Measurements from ENCODE around the gene MYOCD. TPM values are rescaled to one million over a fixed set of nuclear protein-coding genes. Genes with fewer than 3 reads are reported as not detected.

MYOCD gene
- total RNA-seq, 1 donor from 2014 or later: 8.7 TPM

- Mint-ChIP-seq H3K9me3 (no peaks in the 10 kb centered on the region), H3K36me3 (ENCODE audit: low read depth) (no peaks in the 10 kb centered on the region), H3K27ac (no peak overlapping the region), H3K27me3 (peaks cover 27% of the 10 kb centered on the region), H3K4me3 (peak overlapping the region; percentile 84), H3K4me1 (peaks cover 14% of the 10 kb centered on the region)
- TF ChIP-seq, protein P1, sequence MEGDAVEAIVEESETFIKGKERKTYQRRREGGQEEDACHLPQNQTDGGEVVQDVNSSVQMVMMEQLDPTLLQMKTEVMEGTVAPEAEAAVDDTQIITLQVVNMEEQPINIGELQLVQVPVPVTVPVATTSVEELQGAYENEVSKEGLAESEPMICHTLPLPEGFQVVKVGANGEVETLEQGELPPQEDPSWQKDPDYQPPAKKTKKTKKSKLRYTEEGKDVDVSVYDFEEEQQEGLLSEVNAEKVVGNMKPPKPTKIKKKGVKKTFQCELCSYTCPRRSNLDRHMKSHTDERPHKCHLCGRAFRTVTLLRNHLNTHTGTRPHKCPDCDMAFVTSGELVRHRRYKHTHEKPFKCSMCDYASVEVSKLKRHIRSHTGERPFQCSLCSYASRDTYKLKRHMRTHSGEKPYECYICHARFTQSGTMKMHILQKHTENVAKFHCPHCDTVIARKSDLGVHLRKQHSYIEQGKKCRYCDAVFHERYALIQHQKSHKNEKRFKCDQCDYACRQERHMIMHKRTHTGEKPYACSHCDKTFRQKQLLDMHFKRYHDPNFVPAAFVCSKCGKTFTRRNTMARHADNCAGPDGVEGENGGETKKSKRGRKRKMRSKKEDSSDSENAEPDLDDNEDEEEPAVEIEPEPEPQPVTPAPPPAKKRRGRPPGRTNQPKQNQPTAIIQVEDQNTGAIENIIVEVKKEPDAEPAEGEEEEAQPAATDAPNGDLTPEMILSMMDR (IDR thresholded peaks at IDR 0.05): no peak
- CTCF ChIA-PET: interaction anchor here (1.5 kb wide), 1 partner anchor 214 kb away, joined by 4 read pairs; no protein-coding TSS in a partner anchor
- POLR2A ChIA-PET: interaction anchor here (0.6 kb wide), 1 partner anchor 42 kb away, joined by 3 read pairs; no protein-coding TSS in a partner anchor
- intact Hi-C loops (cut with micrococcal nuclease): no loop called here
- DNase-seq: no peak
- no peak for ATAC-seq (ENCODE audit: low read depth)
Observed at GRCh38 chr17:12790249-12791106, 124.8 kb downstream of the MYOCD start.

GRCh38 chr17:12794919-12795532 is 129.3 kb downstream of the MYOCD start:
- intact Hi-C loops (cut with micrococcal nuclease): no loop called here
- peaks cover 8% of the 10 kb centered on the region for H3K4me1 Mint-ChIP-seq
- DNase-seq (no peak), ATAC-seq (ENCODE audit: low read depth) (no peak)
- H3K4me3 Mint-ChIP-seq: no peak overlapping the region
- ChIA-PET CTCF (interaction anchor here (0.6 kb wide), 1 partner anchor 119 kb away, joined by 4 read pairs; no protein-coding TSS in a partner anchor), POLR2A (interaction anchor here (0.6 kb wide), 1 partner anchor 194 kb away, joined by 9 read pairs; no protein-coding TSS in a partner anchor)
- TF ChIP-seq, protein P1 (IDR thresholded peaks at IDR 0.05): no peak
- no peaks in the 10 kb centered on the region for H3K36me3 Mint-ChIP-seq (ENCODE audit: low read depth)
- peaks cover 6% of the 10 kb centered on the region for H3K9me3 Mint-ChIP-seq
- H3K27me3 Mint-ChIP-seq: peaks cover 18% of the 10 kb centered on the region
- H3K27ac Mint-ChIP-seq: no peak overlapping the region

DNA sequence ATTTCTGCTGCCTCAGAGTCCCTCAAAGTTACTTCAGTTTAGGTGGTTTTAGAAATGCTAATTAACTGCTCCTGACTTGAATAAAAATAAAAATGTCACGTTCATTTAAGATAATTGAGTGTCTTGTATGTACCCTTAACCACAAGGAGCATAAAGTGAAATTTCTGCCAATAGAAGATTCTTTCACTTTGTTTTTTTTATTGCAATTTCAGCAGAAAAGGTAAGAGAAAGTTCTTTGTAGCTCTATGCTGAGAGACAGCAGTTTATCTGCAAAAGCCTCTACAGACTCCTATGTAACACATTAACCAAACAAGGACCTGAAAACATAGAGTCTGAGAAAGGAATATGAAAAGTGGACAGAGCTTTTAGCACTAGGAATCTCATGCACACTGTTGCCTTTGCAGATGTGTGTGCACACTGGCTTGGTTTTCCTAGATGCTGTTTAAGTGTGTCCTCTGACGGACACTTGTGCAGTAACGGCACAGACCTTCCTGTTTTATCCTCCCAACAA is 135.2 kb downstream of the MYOCD start:
- ChIA-PET CTCF (no interaction called here), POLR2A (no interaction called here)
- Mint-ChIP-seq H3K9me3 (peaks cover 6% of the 10 kb centered on the region), H3K4me1 (no peaks in the 10 kb centered on the region), H3K36me3 (ENCODE audit: low read depth) (no peaks in the 10 kb centered on the region), H3K27ac (no peak overlapping the region), H3K4me3 (no peak overlapping the region), H3K27me3 (no peaks in the 10 kb centered on the region)
- intact Hi-C loops (cut with micrococcal nuclease): no loop called here
- DNase-seq (no peak), ATAC-seq (ENCODE audit: low read depth) (no peak)
- TF ChIP-seq, protein P1 (IDR thresholded peaks at IDR 0.05): no peak

- TF ChIP-seq, protein P1 (IDR thresholded peaks at IDR 0.05): no peak
- intact Hi-C loops (cut with micrococcal nuclease): no loop called here
- no peaks in the 10 kb centered on the region for H3K27me3 Mint-ChIP-seq
- no peaks in the 10 kb centered on the region for H3K36me3 Mint-ChIP-seq (ENCODE audit: low read depth)
- H3K4me1 Mint-ChIP-seq: no peaks in the 10 kb centered on the region
- POLR2A ChIA-PET: no interaction called here
- no peak for DNase-seq
- ATAC-seq (ENCODE audit: low read depth): no peak
- CTCF ChIA-PET: no interaction called here
- no peak overlapping the region for H3K4me3 Mint-ChIP-seq
- H3K9me3 Mint-ChIP-seq: peaks cover 10% of the 10 kb centered on the region
- H3K27ac Mint-ChIP-seq: no peak overlapping the region
Observed at GRCh38 chr17:12806630-12807029, 140.9 kb downstream of the MYOCD start.

DNA sequence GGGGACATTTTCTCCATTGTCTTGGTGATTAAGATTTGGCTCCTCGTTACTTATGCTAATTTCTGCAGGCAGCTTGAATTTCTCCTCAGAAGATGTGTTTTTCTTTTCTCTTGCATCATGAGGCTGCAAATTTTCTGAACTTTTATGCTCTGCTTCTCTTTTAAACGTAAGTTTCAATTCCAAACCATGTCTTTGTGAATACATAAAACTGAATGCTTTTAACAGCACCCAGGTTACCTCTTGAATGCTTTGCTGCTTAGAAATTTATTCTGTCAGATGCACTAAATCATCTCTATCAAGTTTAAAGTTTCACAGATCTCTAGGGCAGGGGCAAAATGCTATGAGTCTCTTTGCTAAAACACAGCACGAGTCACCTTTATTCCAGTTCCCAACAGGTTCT is 143.0 kb downstream of the MYOCD start:
- H3K36me3 Mint-ChIP-seq (ENCODE audit: low read depth): no peaks in the 10 kb centered on the region
- peaks cover 5% of the 10 kb centered on the region for H3K4me1 Mint-ChIP-seq
- DNase-seq (no peak), ATAC-seq (ENCODE audit: low read depth) (no peak)
- intact Hi-C loops (cut with micrococcal nuclease): no loop called here
- POLR2A ChIA-PET: no interaction called here
- H3K9me3 Mint-ChIP-seq: peaks cover 10% of the 10 kb centered on the region
- CTCF ChIA-PET: no interaction called here
- H3K27ac Mint-ChIP-seq: no peak overlapping the region
- TF ChIP-seq, protein P1 (IDR thresholded peaks at IDR 0.05): no peak
- H3K27me3 Mint-ChIP-seq: no peaks in the 10 kb centered on the region
- no peak overlapping the region for H3K4me3 Mint-ChIP-seq
